H9 (cell line): ENCODE measurements around the gene PDIA6. TPM values are rescaled to one million over a fixed set of nuclear protein-coding genes. Genes with fewer than 3 reads are reported as not detected.

Source experiments
- DNase-seq: peaks from one replicate; pipeline ENCODE4 v3.0.0-alpha.2; 2017
- H2AFZ ChIP-seq: one replicate; pipeline ENCODE4 v1.6.1; 2013; ENCODE audit warnings: mild to moderate bottlenecking, low read length, control low read depth, moderate library complexity
- H2AK5ac ChIP-seq: 2 replicates; pipeline ENCODE4 v1.6.1; 2013; ENCODE audit warnings: low read length, control low read depth, mixed read lengths; ENCODE audit not compliant: insufficient read length
- H2BK120ac ChIP-seq: one replicate; pipeline ENCODE4 v1.6.1; 2013; ENCODE audit warnings: low read depth, mild to moderate bottlenecking, low read length, control low read depth, inconsistent platforms; ENCODE audit not compliant: poor library complexity, severe bottlenecking
- H2BK12ac ChIP-seq: 2 replicates; pipeline ENCODE4 v1.6.1; 2013; ENCODE audit warnings: low read length, control low read depth, mixed read lengths, low read depth; ENCODE audit not compliant: insufficient read length
- H2BK15ac ChIP-seq: 2 replicates; pipeline ENCODE4 v1.6.1; 2013; ENCODE audit warnings: low read depth, low read length, control low read depth
- H2BK20ac ChIP-seq: one replicate; pipeline ENCODE4 v1.6.1; 2013; ENCODE audit warnings: low read depth, mild to moderate bottlenecking, low read length, control low read depth, inconsistent platforms; ENCODE audit not compliant: poor library complexity, severe bottlenecking
- H2BK5ac ChIP-seq: 2 replicates; pipeline ENCODE4 v1.6.1; 2013; ENCODE audit warnings: low read length, control low read depth, mixed read lengths; ENCODE audit not compliant: insufficient read length
- H3K14ac ChIP-seq: 2 replicates; pipeline ENCODE4 v1.6.1; 2013; ENCODE audit warnings: low read length, control low read depth; ENCODE audit not compliant: insufficient read depth
- H3K18ac ChIP-seq: 2 replicates; pipeline ENCODE4 v1.6.1; 2013; ENCODE audit warnings: low read depth, mild to moderate bottlenecking, mixed read lengths, low read length, control low read depth; ENCODE audit not compliant: insufficient read length
- H3K23ac ChIP-seq: 2 replicates; pipeline ENCODE4 v1.6.1; 2013; ENCODE audit warnings: low read length, control low read depth, mixed read lengths, low read depth; ENCODE audit not compliant: insufficient read length
- H3K23me2 ChIP-seq: 2 replicates; pipeline ENCODE4 v1.6.1; 2013; ENCODE audit warnings: low read depth, mild to moderate bottlenecking, mixed read lengths, low read length, control low read depth; ENCODE audit not compliant: insufficient read length, poor library complexity, severe bottlenecking
- H3K27ac ChIP-seq: 2 replicates; pipeline ENCODE4 v1.5.1; 2013; ENCODE audit warnings: low read length, control low read depth, mixed read lengths, low read depth; ENCODE audit not compliant: insufficient read length
- H3K27me3 ChIP-seq: 2 replicates; pipeline ENCODE4 v1.6.1; 2013; ENCODE audit warnings: low read length, control low read depth, inconsistent platforms; ENCODE audit not compliant: insufficient read depth
- H3K4ac ChIP-seq: 2 replicates; pipeline ENCODE4 v1.6.1; 2013; ENCODE audit warnings: low read depth, mild to moderate bottlenecking, control low read depth, inconsistent platforms, low read length, moderate library complexity
- H3K4me1 ChIP-seq: 2 replicates; pipeline ENCODE4 v1.6.1; 2013; ENCODE audit warnings: low read length, control low read depth, inconsistent platforms; ENCODE audit not compliant: insufficient read depth
- H3K4me2 ChIP-seq: 2 replicates; pipeline ENCODE4 v1.6.1; 2013; ENCODE audit warnings: low read length, control low read depth, mixed read lengths; ENCODE audit not compliant: insufficient read length, insufficient read depth
- H3K56ac ChIP-seq: 2 replicates; pipeline ENCODE4 v1.6.1; 2013; ENCODE audit warnings: low read depth, mild to moderate bottlenecking, mixed read lengths, low read length, control low read depth; ENCODE audit not compliant: insufficient read length
- H3K79me1 ChIP-seq: 2 replicates; pipeline ENCODE4 v1.6.1; 2013; ENCODE audit warnings: low read depth, mild to moderate bottlenecking, moderate library complexity, low read length, control low read depth, inconsistent platforms; ENCODE audit not compliant: insufficient read depth, poor library complexity, severe bottlenecking
- H3K79me2 ChIP-seq: 2 replicates; pipeline ENCODE4 v1.6.1; 2013; ENCODE audit warnings: low read length, control low read depth, inconsistent platforms; ENCODE audit not compliant: insufficient read depth
- H3K9ac ChIP-seq: 2 replicates; pipeline ENCODE4 v1.6.1; 2013; ENCODE audit warnings: low read length, control low read depth, mixed read lengths; ENCODE audit not compliant: insufficient read length; ENCODE audit errors: extremely low read depth
- H3K9me3 ChIP-seq: one replicate; pipeline ENCODE4 v1.6.1; 2013; ENCODE audit warnings: low read depth, low read length, inconsistent platforms; ENCODE audit not compliant: control insufficient read depth
- H3T11ph ChIP-seq: one replicate; pipeline ENCODE4 v1.6.1; 2013; ENCODE audit warnings: mild to moderate bottlenecking, low read length, control low read depth, inconsistent platforms
- H4K20me1 ChIP-seq: one replicate; pipeline ENCODE4 v1.6.1; 2013; ENCODE audit not compliant: control insufficient read depth, insufficient read length, insufficient read depth
- H4K5ac ChIP-seq: 2 replicates; pipeline ENCODE4 v1.6.1; 2013; ENCODE audit warnings: low read depth, mild to moderate bottlenecking, mixed read lengths, low read length, control low read depth; ENCODE audit not compliant: insufficient read length
- H4K8ac ChIP-seq: replicated peaks from 2 replicates; pipeline ENCODE4 v1.6.1; 2013; ENCODE audit warnings: low read length, control low read depth, mixed read lengths, low read depth; ENCODE audit not compliant: insufficient read length
- H4K91ac ChIP-seq: 2 replicates; pipeline ENCODE4 v1.6.1; 2013; ENCODE audit warnings: low read depth, mild to moderate bottlenecking, moderate library complexity, mixed read lengths, low read length, control low read depth; ENCODE audit not compliant: insufficient read length
- H3K27ac Mint-ChIP-seq, 3 experiments: 2 replicates in 2 of 3; 3 replicates in 1 of 3; pipeline ENCODE4 v1.8.0; 2020 to 2021; ENCODE audit warnings: mixed read lengths in 3 of 3, mild to moderate bottlenecking in 1 of 3, moderate library complexity in 1 of 3
- H3K27me3 Mint-ChIP-seq: 2 replicates; pipeline ENCODE4 v1.8.0; 2021; ENCODE audit warnings: low read depth, mild to moderate bottlenecking, moderate library complexity, mixed read lengths
- H3K36me3 Mint-ChIP-seq, 3 experiments: 2 replicates in 2 of 3; 3 replicates in 1 of 3; pipeline ENCODE4 v1.8.0; 2020 to 2021; ENCODE audit warnings: low read depth in 3 of 3, mixed read lengths in 3 of 3; ENCODE audit not compliant: insufficient read depth in 1 of 3
- H3K4me1 Mint-ChIP-seq, 2 experiments: 2 replicates each; pipeline ENCODE4 v1.8.0; 2020; ENCODE audit warnings: mixed read lengths in 2 of 2
- H3K4me3 Mint-ChIP-seq, 2 experiments: 2 replicates in 1 of 2; 3 replicates in 1 of 2; pipeline ENCODE4 v1.8.0; 2020 to 2021; ENCODE audit warnings: mild to moderate bottlenecking in 2 of 2, mixed read lengths in 2 of 2, moderate library complexity in 1 of 2
- H3K9me3 Mint-ChIP-seq, 2 experiments: 2 replicates in 1 of 2; 3 replicates in 1 of 2; pipeline ENCODE4 v1.8.0; 2020; ENCODE audit warnings: mild to moderate bottlenecking in 2 of 2, mixed read lengths in 2 of 2, moderate library complexity in 1 of 2
- WGBS: extraction: QIAGEN DNeasy Blood & Tissue Kit; methylation state at CpG from one replicate; pipeline ENCODE4 v1.1.7; 2013; ENCODE audit warnings: missing lambda C conversion rate, low lambda C conversion rate, mixed read lengths; ENCODE audit not compliant: insufficient read length; ENCODE audit errors: extremely low coverage; 5-methylcytosine and 5-hydroxymethylcytosine counted together
- total RNA-seq: library from RNA; stranded (reverse); gene quantifications from 2 replicates; pipeline ENCODE4 v1.2.1, GENCODE V29; 2021
- TF ChIP-seq, protein P1 (sequence below): fragments of 200-600 bp; sonication (generic); conservative IDR thresholded peaks from 3 replicates; pipeline ENCODE4 v1.8.0; 2021; ENCODE audit warnings: antibody characterized with exemption, mild to moderate bottlenecking

The PDIA6 gene
- total RNA-seq, 1 experiment from 2014 or later: 301 TPM

DNA sequence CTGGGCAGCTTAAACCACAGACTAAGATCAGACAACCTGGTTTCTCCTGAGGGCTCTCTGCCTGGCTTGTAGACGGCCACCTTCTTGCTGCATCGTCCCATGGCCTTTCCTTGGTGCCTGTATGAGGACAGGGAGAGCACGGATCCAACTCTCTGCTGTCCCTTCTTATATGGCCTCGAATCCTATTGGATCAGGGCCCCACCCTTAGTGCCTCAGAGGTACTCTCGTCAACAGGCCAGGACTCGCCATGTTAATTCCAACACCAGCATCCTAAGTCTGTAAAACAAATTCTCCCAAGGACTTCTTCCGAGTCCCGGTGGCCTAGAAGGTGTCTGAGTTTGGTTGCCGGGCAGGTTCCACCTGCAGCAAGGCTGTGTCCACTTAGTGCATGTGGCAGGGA is 51.0 kb downstream of the PDIA6 start:
- H3K79me2 ChIP-seq: no peaks in the 10 kb centered on the region
- no peaks in the 10 kb centered on the region for H4K20me1 ChIP-seq
- no peak overlapping the region for H3K4me2 ChIP-seq
- Mint-ChIP-seq H3K36me3 (no peaks in the 10 kb centered on the region), H3K4me1 (peaks cover 4 to 9% of the 10 kb centered on the region in 2 experiments; a peak in 3 of 4 replicates), H3K27ac (no peak overlapping the region), H3K4me3 (no peak overlapping the region), H3K27me3 (peaks cover 7% of the 10 kb centered on the region), H3K9me3 (no peaks in the 10 kb centered on the region)
- H3K79me1 ChIP-seq: no peaks in the 10 kb centered on the region
- no CpG with 5 or more reads among the region's 9 CpGs for WGBS
- H3K9me3 ChIP-seq: no peaks in the 10 kb centered on the region
- no peak overlapping the region for H4K8ac ChIP-seq
- no peak overlapping the region for H3T11ph ChIP-seq
- H2AFZ ChIP-seq: no peak overlapping the region
- H2BK12ac ChIP-seq: no peak overlapping the region
- H3K23me2 ChIP-seq: no peaks in the 10 kb centered on the region
- no peaks in the 10 kb centered on the region for H3K27me3 ChIP-seq
- H3K27ac ChIP-seq: no peak overlapping the region
- no peak overlapping the region for H3K9ac ChIP-seq
- H3K14ac ChIP-seq: no peak overlapping the region
- H2BK5ac ChIP-seq: no peak overlapping the region
- H2BK15ac ChIP-seq: no peak overlapping the region
- H3K23ac ChIP-seq: no peak overlapping the region
- no peak overlapping the region for H3K18ac ChIP-seq
- H3K4ac ChIP-seq: no peak overlapping the region
- no peak overlapping the region for H2BK20ac ChIP-seq
- TF ChIP-seq, protein P1, sequence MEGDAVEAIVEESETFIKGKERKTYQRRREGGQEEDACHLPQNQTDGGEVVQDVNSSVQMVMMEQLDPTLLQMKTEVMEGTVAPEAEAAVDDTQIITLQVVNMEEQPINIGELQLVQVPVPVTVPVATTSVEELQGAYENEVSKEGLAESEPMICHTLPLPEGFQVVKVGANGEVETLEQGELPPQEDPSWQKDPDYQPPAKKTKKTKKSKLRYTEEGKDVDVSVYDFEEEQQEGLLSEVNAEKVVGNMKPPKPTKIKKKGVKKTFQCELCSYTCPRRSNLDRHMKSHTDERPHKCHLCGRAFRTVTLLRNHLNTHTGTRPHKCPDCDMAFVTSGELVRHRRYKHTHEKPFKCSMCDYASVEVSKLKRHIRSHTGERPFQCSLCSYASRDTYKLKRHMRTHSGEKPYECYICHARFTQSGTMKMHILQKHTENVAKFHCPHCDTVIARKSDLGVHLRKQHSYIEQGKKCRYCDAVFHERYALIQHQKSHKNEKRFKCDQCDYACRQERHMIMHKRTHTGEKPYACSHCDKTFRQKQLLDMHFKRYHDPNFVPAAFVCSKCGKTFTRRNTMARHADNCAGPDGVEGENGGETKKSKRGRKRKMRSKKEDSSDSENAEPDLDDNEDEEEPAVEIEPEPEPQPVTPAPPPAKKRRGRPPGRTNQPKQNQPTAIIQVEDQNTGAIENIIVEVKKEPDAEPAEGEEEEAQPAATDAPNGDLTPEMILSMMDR: no peak
- H3K56ac ChIP-seq: no peak overlapping the region
- H3K4me1 ChIP-seq: no peaks in the 10 kb centered on the region
- H4K91ac ChIP-seq: no peak overlapping the region
- H2AK5ac ChIP-seq: no peak overlapping the region
- DNase-seq: no peak
- H2BK120ac ChIP-seq: no peak overlapping the region
- H4K5ac ChIP-seq: no peak overlapping the region
